ENCODE results near the gene COG5.
A peak's percentile ranks its signal among the peaks of the same experiment; 100 is the strongest.

The COG5 gene

GRCh38 chr7:107463139-107464078, 100.3 kb downstream of the COG5 start:
- DNase-seq (ENCODE audit: low spot score), result peak; percentile 24

- DNase-seq (ENCODE audit: low spot score), result no peak
These were observed 101.7 kb downstream of the COG5 start for GRCh38 chr7:107461938-107462533.

GRCh38 chr7:107453388-107453787, 110.3 kb downstream of the COG5 start:
- DNase-seq (ENCODE audit: low spot score), result no peak

- DNase-seq (ENCODE audit: low spot score), result no peak
These were observed 112.8 kb downstream of the COG5 start for GRCh38 chr7:107450970-107451369.

DNA sequence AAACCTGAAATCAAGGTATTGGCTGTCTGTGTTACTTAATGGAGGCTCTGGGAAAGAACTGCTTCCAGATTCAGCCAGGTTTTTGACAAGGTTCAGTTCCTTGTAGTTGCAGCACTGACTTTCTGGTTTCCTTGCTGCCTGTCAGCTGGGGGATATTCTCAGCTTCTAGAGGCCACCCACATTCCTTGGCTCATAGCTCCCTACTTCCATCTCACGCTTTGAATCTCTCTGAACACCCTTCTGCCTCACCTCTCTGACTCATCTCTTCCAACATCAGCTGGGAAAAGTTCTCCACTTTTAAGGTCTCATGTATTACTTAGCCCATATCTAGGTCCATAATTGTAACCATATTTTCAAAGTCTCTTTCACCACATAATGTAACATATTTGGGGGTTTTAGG, 116.7 kb downstream of the COG5 start:
- DNase-seq (ENCODE audit: low spot score), result no peak

DNA sequence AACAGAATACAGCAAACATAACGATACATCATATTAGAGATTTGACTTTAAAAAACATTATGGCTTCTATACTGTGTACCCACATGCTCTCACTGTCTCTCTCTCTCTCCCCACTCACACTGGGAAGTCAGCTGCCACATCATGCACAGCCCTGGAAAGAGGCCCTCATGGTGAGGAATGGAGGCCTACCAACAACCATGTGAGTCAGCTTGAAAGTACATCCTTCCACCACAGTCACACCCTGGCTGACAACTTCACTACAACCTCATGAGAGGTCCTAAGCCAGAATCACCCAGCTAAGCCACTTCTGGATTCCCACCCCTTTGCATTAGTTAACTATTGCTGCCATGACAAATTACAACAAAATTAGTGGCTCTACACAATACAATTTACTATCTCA, 117.2 kb downstream of the COG5 start:
- no peak for DNase-seq (ENCODE audit: low spot score)

GRCh38 chr7:107442678-107443077, 121.0 kb downstream of the COG5 start:
- DNase-seq (ENCODE audit: low spot score), result no peak

DNA sequence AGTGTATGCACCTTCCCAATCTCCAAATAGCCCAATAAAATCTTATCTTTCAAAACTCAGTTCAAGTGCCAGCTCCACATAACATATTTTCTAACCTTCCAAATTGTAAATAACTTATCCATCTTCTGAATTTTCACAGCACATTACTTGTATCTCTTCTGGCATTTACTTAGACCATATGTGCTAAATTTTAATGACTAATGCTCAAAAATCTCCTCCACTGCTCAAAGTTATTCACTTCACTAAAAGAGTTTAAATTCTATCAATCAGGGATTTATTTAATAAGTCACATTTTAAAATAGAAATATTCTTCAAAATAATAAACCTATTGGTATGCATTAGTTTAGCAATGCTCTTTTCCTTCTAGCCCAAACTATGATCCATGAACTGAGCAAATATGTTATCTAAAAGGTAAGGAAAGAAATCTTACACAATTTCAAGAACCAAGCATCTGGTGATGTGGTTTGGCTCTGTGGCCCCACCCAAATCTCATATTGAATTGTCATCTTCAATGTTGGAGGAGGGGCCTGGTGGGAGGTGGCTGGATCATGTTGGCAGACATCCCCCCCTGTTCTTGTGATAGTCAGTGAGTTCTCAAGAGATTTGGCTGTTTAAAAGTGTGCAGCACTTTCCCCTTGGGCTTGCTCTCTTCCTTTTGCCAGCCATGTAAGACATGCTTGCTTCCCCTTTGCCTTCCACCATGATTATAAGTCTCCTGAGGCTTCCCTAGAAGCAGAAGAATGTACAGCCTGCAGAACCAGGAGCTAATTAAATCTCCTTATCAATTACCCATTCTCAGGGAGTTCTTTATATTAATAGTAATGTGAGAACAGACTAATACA, 121.9 kb downstream of the COG5 start:
- peak; percentile 3 for DNase-seq (ENCODE audit: low spot score)

DNA sequence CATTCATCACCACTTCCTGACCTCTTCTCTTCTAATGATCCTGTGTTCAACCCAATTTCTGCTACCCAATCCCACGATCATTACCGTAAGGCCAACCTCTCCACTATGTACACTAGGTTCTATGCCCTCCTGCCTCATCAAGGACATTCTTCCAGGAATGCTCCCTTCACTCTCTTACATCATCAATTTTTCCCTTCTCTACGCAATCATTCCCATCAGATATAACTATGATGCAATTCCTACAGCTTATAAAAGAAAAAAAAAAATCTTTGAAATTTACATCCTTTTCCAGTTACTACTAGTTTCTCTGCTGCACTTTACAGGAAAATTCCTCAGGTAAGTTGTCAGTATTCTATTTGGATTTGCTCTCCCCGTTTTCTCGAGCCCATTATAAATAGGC, 124.7 kb downstream of the COG5 start:
- DNase-seq (ENCODE audit: low spot score), result no peak

DNA sequence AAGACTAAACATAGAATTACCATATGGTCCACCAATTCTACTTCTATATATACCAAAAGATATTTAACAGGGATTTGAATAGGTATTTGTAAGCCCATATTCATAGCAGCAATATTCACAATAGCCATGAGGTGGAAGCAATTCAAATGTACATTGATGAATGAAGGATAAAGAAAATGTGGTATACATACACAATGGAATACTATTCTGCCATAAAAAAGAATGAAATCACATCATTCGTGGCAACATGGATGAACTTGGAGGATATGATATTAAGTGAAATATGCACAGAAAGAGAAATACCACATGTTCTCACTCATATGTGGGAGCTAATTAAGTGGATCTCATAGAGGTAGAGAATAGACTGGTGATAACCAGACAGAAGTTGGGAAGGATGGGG, 128.0 kb downstream of the COG5 start:
- no peak for DNase-seq (ENCODE audit: low spot score)

- DNase-seq (ENCODE audit: low spot score), result no peak
These were observed 131.5 kb downstream of the COG5 start for GRCh38 chr7:107432261-107432660.

- DNase-seq (ENCODE audit: low spot score), result no peak
These were observed 133.7 kb downstream of the COG5 start for GRCh38 chr7:107430057-107430456.

GRCh38 chr7:107428642-107429041, 135.1 kb downstream of the COG5 start:
- DNase-seq (ENCODE audit: low spot score), result no peak

- DNase-seq (ENCODE audit: low spot score), result no peak
These were observed 136.3 kb downstream of the COG5 start for GRCh38 chr7:107427462-107427861.

- no peak for DNase-seq (ENCODE audit: low spot score)
These were observed 149.5 kb downstream of the COG5 start for GRCh38 chr7:107414198-107414597.

GRCh38 chr7:107408349-107408748, 155.4 kb downstream of the COG5 start:
- no peak for DNase-seq (ENCODE audit: low spot score)

GRCh38 chr7:107405559-107405958, 158.2 kb downstream of the COG5 start:
- no peak for DNase-seq (ENCODE audit: low spot score)

DNA sequence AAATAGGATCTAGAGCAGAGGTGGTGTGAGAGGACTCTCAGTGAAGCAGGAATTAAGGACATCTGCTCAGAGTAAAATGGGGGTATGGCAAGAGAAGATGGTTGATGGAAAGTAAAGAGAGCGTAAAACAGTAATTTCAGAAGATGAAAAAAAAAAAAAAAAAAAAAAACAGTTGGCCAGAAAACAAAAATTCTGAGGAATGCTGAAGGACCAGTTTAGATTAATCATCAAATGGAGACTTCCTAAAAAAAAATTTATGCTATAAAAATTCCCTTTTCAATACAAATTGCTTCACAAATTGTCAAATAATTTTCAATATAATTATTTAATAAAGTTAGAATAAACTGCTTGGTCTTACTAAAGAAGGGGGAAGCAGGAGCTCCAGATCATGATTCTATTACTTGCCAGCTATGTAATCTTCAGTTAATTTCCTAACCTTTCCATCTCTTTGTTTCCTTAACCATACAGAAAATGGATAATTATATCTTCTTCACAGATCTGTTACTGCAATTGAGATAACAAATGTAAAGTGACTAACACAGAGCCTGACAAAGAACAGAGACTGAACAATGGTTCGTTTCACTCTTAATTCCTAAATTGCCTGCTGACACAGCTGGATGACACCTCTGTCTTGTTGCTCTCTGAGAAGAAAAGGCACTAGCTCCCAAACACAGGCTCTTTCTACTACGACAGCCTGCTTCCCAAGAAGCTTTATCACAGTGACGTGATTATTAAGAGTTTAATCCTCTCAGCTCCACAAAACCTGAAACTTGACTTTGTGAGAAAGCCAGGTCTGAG, 158.8 kb downstream of the COG5 start:
- no peak for DNase-seq (ENCODE audit: low spot score)

- no peak for DNase-seq (ENCODE audit: low spot score)
These were observed 165.6 kb downstream of the COG5 start for GRCh38 chr7:107398161-107398560.

- no peak for DNase-seq (ENCODE audit: low spot score)
These were observed 166.7 kb downstream of the COG5 start for GRCh38 chr7:107396990-107397389.

DNA sequence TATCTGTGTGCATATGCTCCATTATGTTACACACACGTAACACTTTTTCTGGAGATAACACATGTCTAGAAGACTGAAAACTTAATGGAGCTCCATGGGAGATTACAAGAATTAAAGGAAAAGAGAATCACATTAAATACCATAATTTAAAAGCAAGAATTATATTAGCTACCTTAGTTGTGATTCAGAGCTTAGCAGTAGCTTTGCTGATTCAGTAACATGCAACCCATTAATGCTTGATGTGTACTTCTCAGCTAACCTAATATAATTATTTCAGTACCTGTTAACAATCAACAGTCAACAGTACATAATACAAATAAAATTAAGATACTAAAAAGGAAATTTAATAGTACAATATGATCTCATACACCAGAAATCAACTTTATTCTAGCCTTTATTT, 167.6 kb downstream of the COG5 start:
- DNase-seq (ENCODE audit: low spot score), result no peak

DNA sequence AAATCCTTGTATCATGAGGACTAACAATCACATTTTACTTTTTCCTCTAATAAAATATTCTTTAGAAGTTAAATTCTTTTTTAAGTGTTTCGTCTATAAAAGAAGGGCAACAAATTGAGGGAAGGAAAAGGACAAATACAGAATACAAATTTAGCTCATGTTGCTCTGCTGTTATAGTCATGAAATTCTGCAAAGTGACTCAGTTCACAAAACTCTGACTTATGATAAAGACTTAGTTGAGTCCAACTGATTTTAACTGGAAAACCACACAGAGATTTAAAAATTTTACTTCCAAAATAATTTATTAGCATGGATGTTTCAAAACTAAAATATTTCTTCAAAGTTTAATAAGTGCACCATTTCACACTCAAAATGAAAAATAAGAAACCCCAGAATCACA, 168.9 kb downstream of the COG5 start:
- DNase-seq (ENCODE audit: low spot score), result no peak
